Ishikawa (cell line): ENCODE measurements around the gene MYH3.

ENCODE experiments used
- CEBPB ChIP-seq: IDR thresholded peaks from 2 replicates; pipeline ENCODE4 v1.6.1; 2012
- CREB1 ChIP-seq: IDR thresholded peaks from 2 replicates; pipeline ENCODE4 v1.6.1; 2012; ENCODE audit warnings: low read depth
- EGR1 ChIP-seq: IDR thresholded peaks from 2 replicates; pipeline ENCODE4 v1.6.1; 2012
- EP300 ChIP-seq: IDR thresholded peaks from 2 replicates; pipeline ENCODE4 v1.6.1; 2012; ENCODE audit warnings: borderline replicate concordance
- MAX ChIP-seq: IDR thresholded peaks from 2 replicates; pipeline ENCODE4 v1.6.1; 2012
- RAD21 ChIP-seq: IDR thresholded peaks from 2 replicates; pipeline ENCODE4 v1.6.1; 2012; ENCODE audit warnings: low read depth
- TAF1 ChIP-seq: IDR thresholded peaks from 2 replicates; pipeline ENCODE4 v1.6.1; 2012; ENCODE audit warnings: low read depth, mild to moderate bottlenecking
- TEAD4 ChIP-seq: IDR thresholded peaks from 2 replicates; pipeline ENCODE4 v1.6.1; 2012
- USF1 ChIP-seq: IDR thresholded peaks from 2 replicates; pipeline ENCODE4 v1.6.1; 2012
- YY1 ChIP-seq: IDR thresholded peaks from 2 replicates; pipeline ENCODE4 v1.6.1; 2012; ENCODE audit warnings: low read depth
- TF ChIP-seq, protein P1 (sequence below): IDR thresholded peaks from 2 replicates; pipeline ENCODE4 v1.6.1; 2012; ENCODE audit warnings: low read depth, mild to moderate bottlenecking

GRCh38 chr17:10589553-10590145, 67.5 kb downstream of the MYH3 start:
- TF ChIP-seq YY1, result no peak
- TF ChIP-seq EP300, result no peak
- TF ChIP-seq EGR1, result no peak
- TF ChIP-seq CEBPB, result no peak
- TF ChIP-seq, protein P1, sequence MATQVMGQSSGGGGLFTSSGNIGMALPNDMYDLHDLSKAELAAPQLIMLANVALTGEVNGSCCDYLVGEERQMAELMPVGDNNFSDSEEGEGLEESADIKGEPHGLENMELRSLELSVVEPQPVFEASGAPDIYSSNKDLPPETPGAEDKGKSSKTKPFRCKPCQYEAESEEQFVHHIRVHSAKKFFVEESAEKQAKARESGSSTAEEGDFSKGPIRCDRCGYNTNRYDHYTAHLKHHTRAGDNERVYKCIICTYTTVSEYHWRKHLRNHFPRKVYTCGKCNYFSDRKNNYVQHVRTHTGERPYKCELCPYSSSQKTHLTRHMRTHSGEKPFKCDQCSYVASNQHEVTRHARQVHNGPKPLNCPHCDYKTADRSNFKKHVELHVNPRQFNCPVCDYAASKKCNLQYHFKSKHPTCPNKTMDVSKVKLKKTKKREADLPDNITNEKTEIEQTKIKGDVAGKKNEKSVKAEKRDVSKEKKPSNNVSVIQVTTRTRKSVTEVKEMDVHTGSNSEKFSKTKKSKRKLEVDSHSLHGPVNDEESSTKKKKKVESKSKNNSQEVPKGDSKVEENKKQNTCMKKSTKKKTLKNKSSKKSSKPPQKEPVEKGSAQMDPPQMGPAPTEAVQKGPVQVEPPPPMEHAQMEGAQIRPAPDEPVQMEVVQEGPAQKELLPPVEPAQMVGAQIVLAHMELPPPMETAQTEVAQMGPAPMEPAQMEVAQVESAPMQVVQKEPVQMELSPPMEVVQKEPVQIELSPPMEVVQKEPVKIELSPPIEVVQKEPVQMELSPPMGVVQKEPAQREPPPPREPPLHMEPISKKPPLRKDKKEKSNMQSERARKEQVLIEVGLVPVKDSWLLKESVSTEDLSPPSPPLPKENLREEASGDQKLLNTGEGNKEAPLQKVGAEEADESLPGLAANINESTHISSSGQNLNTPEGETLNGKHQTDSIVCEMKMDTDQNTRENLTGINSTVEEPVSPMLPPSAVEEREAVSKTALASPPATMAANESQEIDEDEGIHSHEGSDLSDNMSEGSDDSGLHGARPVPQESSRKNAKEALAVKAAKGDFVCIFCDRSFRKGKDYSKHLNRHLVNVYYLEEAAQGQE, result no peak
- TF ChIP-seq TEAD4, result no peak
- no peak for TF ChIP-seq TAF1
- TF ChIP-seq MAX, result no peak
- no peak for TF ChIP-seq RAD21
- no peak for TF ChIP-seq CREB1
- TF ChIP-seq USF1, result no peak
